Activated CD8-positive, alpha-beta T cell treated with anti-CD3 and anti-CD28 coated beads, Interleukin-2, amount 10 ng/mL, durations not matched to agents 7 days and 5 days (primary cell): ENCODE measurements around the gene CREB3L4. TPM values are rescaled to one million over a fixed set of nuclear protein-coding genes. Genes with fewer than 3 reads are reported as not detected.
A peak's percentile ranks its signal among the peaks of the same experiment; 100 is the strongest.

Experiments used
- ATAC-seq: fragments of 150-1000 bp; cut with Tn5 transposase; one replicate; pipeline ENCODE4 v1.10.0; 2021; ENCODE audit warnings: moderate library complexity
- CTCF ChIA-PET: fragments of 350-600 bp; sonication (Branson Sonifier 250); formaldehyde crosslinking; loops from one replicate; lab custom pipeline; 2021; ENCODE audit warnings: antibody characterized with exemption; lab: Charles Lee
- POLR2A ChIA-PET: fragments of 350-600 bp; sonication (Branson Sonifier 250); formaldehyde crosslinking; loops from one replicate; lab custom pipeline; 2021; ENCODE audit warnings: antibody characterized with exemption; lab: Charles Lee
- DNase-seq: peaks from one replicate; pipeline ENCODE4 v3.0.0-alpha.2; 2020
- H3K27ac Mint-ChIP-seq: one replicate; pipeline ENCODE4 v1.8.0; 2021; ENCODE audit warnings: mild to moderate bottlenecking, mixed read lengths
- H3K27me3 Mint-ChIP-seq: one replicate; pipeline ENCODE4 v1.8.0; 2021; ENCODE audit warnings: low read depth, mixed read lengths
- H3K36me3 Mint-ChIP-seq: one replicate; pipeline ENCODE4 v1.8.0; 2021; ENCODE audit warnings: low read depth, mixed read lengths
- H3K4me1 Mint-ChIP-seq: one replicate; pipeline ENCODE4 v1.8.0; 2021; ENCODE audit warnings: low read depth, mixed read lengths
- H3K4me3 Mint-ChIP-seq: one replicate; pipeline ENCODE4 v1.8.0; 2021; ENCODE audit warnings: mild to moderate bottlenecking, mixed read lengths
- H3K9me3 Mint-ChIP-seq: one replicate; pipeline ENCODE4 v1.8.0; 2022; ENCODE audit warnings: mixed read lengths; ENCODE audit not compliant: insufficient read depth
- total RNA-seq, 2 experiments: library from RNA; stranded (reverse); gene quantifications; one replicate each; pipeline ENCODE4 v1.2.3, GENCODE V29; 2021

The CREB3L4 gene
- 1 to 10 TPM; 5.7 to 9.0 TPM for total RNA-seq

- H3K4me1 Mint-ChIP-seq = peaks cover 58% of the 10 kb centered on the region
- POLR2A ChIA-PET = interaction anchor here (0.6 to 4.1 kb wide), 27 partner anchors 10 to 796 kb away, joined by 3 to 62 read pairs (median 4); partner anchors contain the start of genes CHTOP, CRTC2, DENND4B and GATAD2B
- peak; percentile 91 for DNase-seq
- peak within 1 kb of the TSS; percentile 86 for H3K4me3 Mint-ChIP-seq
- no peaks in the 10 kb centered on the region for H3K9me3 Mint-ChIP-seq
- H3K27me3 Mint-ChIP-seq = no peaks in the 10 kb centered on the region
- peaks cover 8% of the 10 kb centered on the region for H3K36me3 Mint-ChIP-seq
- peak; percentile 88 for ATAC-seq
- peak within 1 kb of the TSS; percentile 93 for H3K27ac Mint-ChIP-seq
- CTCF ChIA-PET = interaction anchor here (0.8 to 7.4 kb wide), 12 partner anchors 10 to 295 kb away, joined by 3 to 109 read pairs (median 6); partner anchors contain the start of genes CRTC2, DENND4B, GATAD2B and JTB
Measured at GRCh38 chr1:153967107-153967999, at the start of gene CREB3L4. Gene CREB3L4, plus strand, starts transcription at chr1:153967902. Its CDS starts 624 bp downstream, at chr1:153968526.

- Mint-ChIP-seq H3K27me3 (no peaks in the 10 kb centered on the region), H3K4me1 (peaks cover 45% of the 10 kb centered on the region), H3K9me3 (no peaks in the 10 kb centered on the region), H3K36me3 (peaks cover 32% of the 10 kb centered on the region), H3K4me3 (peak overlapping the region; percentile 82), H3K27ac (peak overlapping the region; percentile 72)
- ChIA-PET POLR2A (interaction anchor here (0.7 to 3.7 kb wide), 9 partner anchors 8 to 238 kb away, joined by 3 to 71 read pairs (median 3); partner anchors contain the start of genes CREB3L4, DENND4B and RPS27), CTCF (interaction anchor here (0.6 to 7.2 kb wide), 21 partner anchors 10 to 147 kb away, joined by 3 to 70 read pairs (median 5); partner anchors contain the start of genes CREB3L4, DENND4B, RAB13 and SLC27A3)
- ATAC-seq = peak; percentile 1
- peak; percentile 59 for DNase-seq
Measured at GRCh38 chr1:153919876-153920852, 47.5 kb upstream of the CREB3L4 start.

- ATAC-seq (no peak), DNase-seq (peak; percentile 32)
- ChIA-PET CTCF (interaction anchor here (0.7 to 7.2 kb wide), 15 partner anchors 10 to 148 kb away, joined by 3 to 70 read pairs (median 6); partner anchors contain the start of genes CREB3L4, DENND4B, RAB13 and SLC27A3), POLR2A (interaction anchor here (0.9 to 3.7 kb wide), 7 partner anchors 24 to 116 kb away, joined by 3 to 71 read pairs (median 4); partner anchors contain the start of genes CREB3L4, DENND4B, JTB and RPS27)
- H3K36me3 Mint-ChIP-seq = peaks cover 30% of the 10 kb centered on the region
- peak overlapping the region; percentile 96 for H3K27ac Mint-ChIP-seq
- no peaks in the 10 kb centered on the region for H3K27me3 Mint-ChIP-seq
- peak overlapping the region; percentile 82 for H3K4me3 Mint-ChIP-seq
- H3K9me3 Mint-ChIP-seq = no peaks in the 10 kb centered on the region
- peaks cover 44% of the 10 kb centered on the region for H3K4me1 Mint-ChIP-seq
Measured at GRCh38 chr1:153921080-153921802, 46.5 kb upstream of the CREB3L4 start.

GRCh38 chr1:153921803-153922075 is 46.0 kb upstream of the CREB3L4 start:
- Mint-ChIP-seq H3K4me1 (peaks cover 42% of the 10 kb centered on the region), H3K9me3 (no peaks in the 10 kb centered on the region), H3K4me3 (peak overlapping the region; percentile 82), H3K27me3 (no peaks in the 10 kb centered on the region), H3K27ac (peak overlapping the region; percentile 96), H3K36me3 (peaks cover 28% of the 10 kb centered on the region)
- DNase-seq (no peak), ATAC-seq (no peak)
- CTCF ChIA-PET = interaction anchor here (0.7 to 7.2 kb wide), 13 partner anchors 10 to 148 kb away, joined by 3 to 70 read pairs (median 7); partner anchors contain the start of genes CREB3L4, DENND4B and RAB13
- POLR2A ChIA-PET = interaction anchor here (1.1 to 3.7 kb wide), 8 partner anchors 23 to 116 kb away, joined by 3 to 71 read pairs (median 5); partner anchors contain the start of genes CREB3L4, CRTC2, DENND4B and JTB

GRCh38 chr1:153922076-153922971 is 45.4 kb upstream of the CREB3L4 start:
- Mint-ChIP-seq H3K27ac (peak overlapping the region; percentile 96), H3K9me3 (no peaks in the 10 kb centered on the region), H3K4me1 (peaks cover 42% of the 10 kb centered on the region), H3K27me3 (no peaks in the 10 kb centered on the region), H3K36me3 (peaks cover 28% of the 10 kb centered on the region), H3K4me3 (peak overlapping the region; percentile 95)
- DNase-seq (peak; percentile 80), ATAC-seq (peak; percentile 2)
- POLR2A ChIA-PET = interaction anchor here (0.7 to 3.7 kb wide), 14 partner anchors 9 to 235 kb away, joined by 3 to 71 read pairs (median 4); partner anchors contain the start of genes CREB3L4, CRTC2, DENND4B and JTB
- CTCF ChIA-PET = interaction anchor here (0.7 to 7.2 kb wide), 17 partner anchors 11 to 149 kb away, joined by 3 to 70 read pairs (median 6); partner anchors contain the start of genes CREB3L4, DENND4B and RAB13

- H3K27me3 Mint-ChIP-seq = no peaks in the 10 kb centered on the region
- H3K4me3 Mint-ChIP-seq = peak within 1 kb of the TSS; percentile 95
- peaks cover 21% of the 10 kb centered on the region for H3K36me3 Mint-ChIP-seq
- ATAC-seq (peak; percentile 96), DNase-seq (peak; percentile 100)
- ChIA-PET POLR2A (interaction anchor here (0.6 to 3.7 kb wide), 26 partner anchors 10 to 406 kb away, joined by 3 to 71 read pairs (median 3); partner anchors contain the start of genes CREB3L4, CRTC2, DENND4B and JTB), CTCF (interaction anchor here (0.7 to 7.2 kb wide), 12 partner anchors 12 to 412 kb away, joined by 3 to 70 read pairs (median 4); partner anchors contain the start of genes CREB3L4, DENND4B and RAB13)
- peaks cover 38% of the 10 kb centered on the region for H3K4me1 Mint-ChIP-seq
- H3K9me3 Mint-ChIP-seq = no peaks in the 10 kb centered on the region
- H3K27ac Mint-ChIP-seq = peak within 1 kb of the TSS; percentile 96
Measured at GRCh38 chr1:153922972-153923925, 44.5 kb upstream of the CREB3L4 start, which contains the start of gene GATAD2B. Gene GATAD2B, minus strand, starts transcription at chr1:153922972. Its CDS starts 94,625 bp downstream, at chr1:153828347.

- DNase-seq = no peak
- peaks cover 22% of the 10 kb centered on the region for H3K36me3 Mint-ChIP-seq
- H3K4me1 Mint-ChIP-seq = peaks cover 20% of the 10 kb centered on the region
- CTCF ChIA-PET = interaction anchor here (1.2 kb wide), 1 partner anchor 19 kb away, joined by 7 read pairs; the partner anchor contains the start of gene DENND4B
- ATAC-seq = no peak
- no peak overlapping the region for H3K27ac Mint-ChIP-seq
- no peaks in the 10 kb centered on the region for H3K9me3 Mint-ChIP-seq
- POLR2A ChIA-PET = interaction anchor here (1.2 to 1.9 kb wide), 2 partner anchors 13 to 19 kb away, joined by 4 to 8 read pairs; no protein-coding TSS in a partner anchor
- H3K4me3 Mint-ChIP-seq = no peak overlapping the region
- no peaks in the 10 kb centered on the region for H3K27me3 Mint-ChIP-seq
Measured at GRCh38 chr1:153926405-153926804, 41.3 kb upstream of the CREB3L4 start.

GRCh38 chr1:153928245-153928644 is 39.5 kb upstream of the CREB3L4 start:
- H3K27me3 Mint-ChIP-seq = no peaks in the 10 kb centered on the region
- peak overlapping the region; percentile 39 for H3K27ac Mint-ChIP-seq
- DNase-seq (no peak), ATAC-seq (no peak)
- H3K9me3 Mint-ChIP-seq = no peaks in the 10 kb centered on the region
- no peak overlapping the region for H3K4me3 Mint-ChIP-seq
- H3K4me1 Mint-ChIP-seq = peaks cover 17% of the 10 kb centered on the region
- H3K36me3 Mint-ChIP-seq = peaks cover 29% of the 10 kb centered on the region
- CTCF ChIA-PET = interaction anchor here (0.6 to 1.9 kb wide), 4 partner anchors 11 to 59 kb away, joined by 3 to 6 read pairs (median 4); partner anchors contain the start of gene DENND4B
- POLR2A ChIA-PET = interaction anchor here (0.6 to 1.5 kb wide), 3 partner anchors 9 to 39 kb away, joined by 3 to 6 read pairs (median 4); partner anchors contain the start of gene CREB3L4
